HCT116 (cell line): ENCODE data around the gene PTGIR. TPM values are rescaled to one million over a fixed set of nuclear protein-coding genes. Genes with fewer than 3 reads are reported as not detected.

Source experiments
- ATAC-seq: fragments of 200-7000 bp; cut with Tn5 transposase; 2 replicates; pipeline ENCODE4 v1.9.1; 2020; ENCODE audit warnings: mild to moderate bottlenecking, moderate library complexity
- BruUV-seq: library from RNA; stranded (reverse); fragments of 400-500 nt; replicated peaks from 2 replicates; lab custom pipeline; 2021; lab: Mats Ljungman, UMichigan
- CTCF ChIA-PET: fragments of 300-600 bp; sonication (Branson Sonifier 250); formaldehyde crosslinking; loops from one replicate; lab custom pipeline; 2021; ENCODE audit warnings: antibody characterized with exemption; lab: Charles Lee
- POLR2A ChIA-PET: fragments of 300-600, 350-600 bp; sonication (Branson Sonifier 250); formaldehyde crosslinking; loops from one replicate; lab custom pipeline; 2021; ENCODE audit warnings: antibody characterized with exemption; lab: Charles Lee
- RAD21 ChIA-PET, 2 experiments: fragments of 300-600 bp; sonication (Branson Sonifier 250); formaldehyde crosslinking; loops; one replicate each; lab custom pipeline; 2023; ENCODE audit warnings: low total read pairs in 2 of 2; ENCODE audit not compliant: uncharacterized antibody in 2 of 2, unreplicated experiment in 2 of 2, low non-redundant PET in 1 of 2; lab: Charles Lee
- DNase-seq: peaks from one replicate; pipeline ENCODE4 v3.0.0-alpha.2; 2010; ENCODE audit warnings: low read depth, low spot score
- H2AFZ ChIP-seq: fragments of 200-600 bp; shearing (Covaris generic), sonication (generic); 2 replicates; pipeline ENCODE4 v1.6.1; 2017; ENCODE audit warnings: low read depth, mixed run types, mixed read lengths, antibody characterized with exemption, low read length; ENCODE audit not compliant: poor library complexity, severe bottlenecking
- H3K27ac ChIP-seq: 2 replicates; pipeline ENCODE4 v1.5.1; 2012; ENCODE audit warnings: low read depth, low read length
- H3K27me3 ChIP-seq: fragments of 200-600 bp; sonication (generic); 2 replicates; pipeline ENCODE4 v1.6.1; 2016; ENCODE audit warnings: mixed run types, low read length, mixed read lengths; ENCODE audit not compliant: insufficient read depth
- H3K36me3 ChIP-seq, 2 experiments: fragments of 200-500 bp in 1 of 2; fragments of 200-600 bp in 1 of 2; sonication (Bioruptor generic) in 1 of 2; sonication (generic) in 1 of 2; 2 replicates each; pipeline versions ENCODE4 v1.5.1 to v1.6.1; 2014 to 2016; ENCODE audit warnings: low read length in 2 of 2, inconsistent platforms in 1 of 2, mixed read lengths in 1 of 2, mixed run types in 1 of 2; ENCODE audit not compliant: insufficient read depth in 2 of 2, control insufficient read depth in 1 of 2
- H3K4me1 ChIP-seq, 2 experiments: fragments of 200-600 bp in 1 of 2; sonication (generic) in 1 of 2; 2 replicates each; pipeline versions ENCODE4 v1.5.1 to v1.6.1; 2012 to 2017; ENCODE audit warnings: low read length in 2 of 2, inconsistent platforms in 1 of 2, mild to moderate bottlenecking in 1 of 2, mixed read lengths in 1 of 2, mixed run types in 1 of 2, moderate library complexity in 1 of 2; ENCODE audit not compliant: insufficient read depth in 2 of 2, control insufficient read depth in 1 of 2
- H3K4me2 ChIP-seq: fragments of 200-600 bp; sonication (generic); 2 replicates; pipeline ENCODE4 v1.6.1; 2017; ENCODE audit warnings: mixed run types, low read length, mixed read lengths
- H3K4me3 ChIP-seq, 2 experiments: fragments of 200-600 bp in 1 of 2; sonication (generic) in 1 of 2; replicated peaks in 1 of 2; 2 replicates each; pipeline ENCODE4 v1.5.1; 2011 to 2016; ENCODE audit warnings: low read length in 2 of 2, control low read depth in 1 of 2, low read depth in 1 of 2, mild to moderate bottlenecking in 1 of 2, mixed read lengths in 1 of 2, mixed run types in 1 of 2
- H3K79me2 ChIP-seq: fragments of 200-600 bp; sonication (generic); 2 replicates; pipeline ENCODE4 v1.6.1; 2017; ENCODE audit warnings: mild to moderate bottlenecking, mixed run types, low read length, moderate library complexity, mixed read lengths; ENCODE audit not compliant: insufficient read depth
- H3K9ac ChIP-seq: fragments of 200-600 bp; sonication (generic); 2 replicates; pipeline ENCODE4 v1.6.1; 2016; ENCODE audit warnings: low read length, mixed read lengths
- H3K9me2 ChIP-seq: fragments of 200-600 bp; sonication (generic), shearing (Covaris generic); 2 replicates; pipeline ENCODE4 v1.6.1; 2017; ENCODE audit warnings: mixed run types, mild to moderate bottlenecking, moderate library complexity; ENCODE audit not compliant: insufficient read depth
- H3K9me3 ChIP-seq, 2 experiments: fragments of 200-500 bp in 1 of 2; fragments of 200-600 bp in 1 of 2; sonication (Bioruptor generic) in 1 of 2; sonication (generic) in 1 of 2; 2 replicates each; pipeline ENCODE4 v1.6.1; 2014 to 2017; ENCODE audit warnings: low read length in 2 of 2, mixed read lengths in 2 of 2, inconsistent platforms in 1 of 2, low read depth in 1 of 2, mild to moderate bottlenecking in 1 of 2, mixed run types in 1 of 2, moderate library complexity in 1 of 2; ENCODE audit not compliant: control insufficient read depth in 1 of 2, insufficient read depth in 1 of 2
- H4K20me1 ChIP-seq: fragments of 200-600 bp; sonication (generic), shearing (Covaris generic); 2 replicates; pipeline ENCODE4 v1.6.1; 2017; ENCODE audit warnings: mixed run types, mild to moderate bottlenecking, moderate library complexity; ENCODE audit not compliant: insufficient read depth
- CBX3 ChIP-seq: IDR thresholded peaks from 2 replicates; pipeline ENCODE4 v1.6.1; 2012; ENCODE audit warnings: low read depth
- EGR1 ChIP-seq: IDR thresholded peaks from 2 replicates; pipeline ENCODE4 v1.6.1; 2012; ENCODE audit warnings: low read depth
- ELF1 ChIP-seq: IDR thresholded peaks from 2 replicates; pipeline ENCODE4 v1.6.1; 2012; ENCODE audit warnings: low read depth, borderline replicate concordance
- EZH2 ChIP-seq: fragments of 200-600 bp; sonication (generic); IDR thresholded peaks from 2 replicates; pipeline ENCODE4 v1.6.1; 2017; ENCODE audit warnings: antibody characterized with exemption, mixed run types
- EZH2phosphoT487 ChIP-seq: fragments of 200-600 bp; IDR thresholded peaks from 2 replicates; pipeline ENCODE4 v1.6.1; 2018; ENCODE audit warnings: antibody characterized with exemption, borderline replicate concordance
- FOSL1 ChIP-seq: IDR thresholded peaks from 2 replicates; pipeline ENCODE4 v1.6.1; 2012; ENCODE audit warnings: low read depth
- JUND ChIP-seq: IDR thresholded peaks from 2 replicates; pipeline ENCODE4 v1.6.1; 2012
- POLR2AphosphoS5 ChIP-seq: IDR thresholded peaks from 2 replicates; pipeline ENCODE4 v1.6.1; 2011; ENCODE audit warnings: mild to moderate bottlenecking, low read depth, low read length, moderate library complexity
- RAD21 ChIP-seq: IDR thresholded peaks from 2 replicates; pipeline ENCODE4 v1.6.1; 2012; ENCODE audit warnings: low read depth, mild to moderate bottlenecking
- SIN3A ChIP-seq: IDR thresholded peaks from 2 replicates; pipeline ENCODE4 v1.6.1; 2012; ENCODE audit warnings: low read depth
- SP1 ChIP-seq: IDR thresholded peaks from 2 replicates; pipeline ENCODE4 v1.6.1; 2012; ENCODE audit warnings: low read depth
- TCF7L2 ChIP-seq: IDR thresholded peaks from 2 replicates; pipeline ENCODE4 v1.7.0; 2011; ENCODE audit warnings: borderline replicate concordance, inconsistent platforms; ENCODE audit not compliant: insufficient read depth, insufficient read length; ENCODE audit errors: extremely low read depth
- YY1 ChIP-seq: IDR thresholded peaks from 2 replicates; pipeline ENCODE4 v1.6.1; 2011; ENCODE audit warnings: low read length, low read depth, moderate library complexity, mild to moderate bottlenecking; ENCODE audit not compliant: insufficient replicate concordance; ENCODE audit errors: extremely low read depth
- ZFX ChIP-seq: fragments of 450-650 bp; IDR thresholded peaks from 2 replicates; pipeline ENCODE4 v1.6.1; 2017
- intact Hi-C: fragments of 100-400 bp; cut with micrococcal nuclease; formaldehyde crosslinking; loops from 2 replicates; pipeline ENCODE4 v1.10.0; 2022
- total RNA-seq: library from RNA; stranded (reverse); gene quantifications from one replicate; pipeline ENCODE4 v1.2.1, GENCODE V29; 2021; ENCODE audit not compliant: unreplicated experiment
- TF ChIP-seq, protein P1 (sequence below), 3 experiments: fragments of 200-600 bp in 1 of 3; sonication (generic) in 1 of 3; IDR thresholded peaks in 2 of 3; conservative IDR thresholded peaks in 1 of 3; 2 replicates each; pipeline ENCODE4 v1.5.1; 2012 to 2017; ENCODE audit warnings: low read depth in 2 of 3, low read length in 2 of 3, antibody characterized with exemption in 1 of 3, borderline replicate concordance in 1 of 3, control low read depth in 1 of 3, mild to moderate bottlenecking in 1 of 3, mixed read lengths in 1 of 3, mixed run types in 1 of 3, moderate library complexity in 1 of 3; ENCODE audit not compliant: insufficient read depth in 1 of 3
- TF ChIP-seq, protein P2 (sequence below): IDR thresholded peaks from 2 replicates; pipeline ENCODE4 v1.6.1; 2011; ENCODE audit warnings: mild to moderate bottlenecking, low read length, moderate library complexity; ENCODE audit not compliant: insufficient replicate concordance; ENCODE audit errors: extremely low read depth
- TF ChIP-seq, protein P3 (sequence below): IDR thresholded peaks from 2 replicates; pipeline ENCODE4 v1.6.1; 2012
- TF ChIP-seq, protein P4 (sequence below): IDR thresholded peaks from 2 replicates; pipeline ENCODE4 v1.6.1; 2012; ENCODE audit warnings: low read depth
- TF ChIP-seq, protein P5 (sequence below): IDR thresholded peaks from 2 replicates; pipeline ENCODE4 v1.6.1; 2012

Gene PTGIR
- total RNA-seq, 1 experiment from 2014 or later = not detected

DNA sequence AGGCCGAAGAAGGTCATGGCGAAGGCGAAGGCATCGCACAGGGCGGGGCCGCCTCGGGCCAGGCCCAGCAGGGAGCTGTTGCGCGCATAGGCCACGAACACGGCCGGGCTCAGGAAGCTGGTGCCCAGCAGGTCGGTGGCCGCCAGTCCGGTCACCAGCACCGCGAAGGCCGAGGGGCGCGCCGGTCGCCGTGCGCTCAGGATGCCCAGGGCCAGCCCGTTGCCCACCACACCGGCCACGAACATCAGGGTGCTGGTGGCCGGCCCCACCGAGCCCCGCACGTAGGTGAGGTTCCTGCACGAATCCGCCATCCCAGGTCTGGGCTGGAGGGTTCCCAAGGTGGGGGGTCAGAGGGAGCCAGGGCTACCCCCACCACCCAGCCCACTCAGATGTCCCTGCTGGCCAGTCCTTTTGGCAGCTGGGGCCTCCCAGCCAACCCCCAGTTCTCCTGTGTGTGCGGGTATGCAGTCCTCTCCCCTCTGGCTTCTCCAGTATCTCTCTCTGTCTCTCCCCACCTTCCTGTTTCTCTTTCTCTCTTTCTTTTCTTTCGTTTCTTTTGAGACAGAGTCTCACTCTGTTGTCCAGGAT lies 880 bp downstream of the PTGIR start:
- Histone ChIP-seq H3K79me2 (no peaks in the 10 kb centered on the region), H3K9ac (no peak overlapping the region), H3K4me1 (peaks cover 0 to 17% of the 10 kb centered on the region in 2 experiments; a peak in 3 of 4 replicates), H3K9me2 (no peaks in the 10 kb centered on the region), H3K4me3 (no peak overlapping the region), H3K9me3 (no peaks in the 10 kb centered on the region), H2AFZ (no peak overlapping the region), H3K27ac (no peak overlapping the region), H3K4me2 (no peak overlapping the region), H3K36me3 (no peaks in the 10 kb centered on the region), H4K20me1 (no peaks in the 10 kb centered on the region), H3K27me3 (no peaks in the 10 kb centered on the region)
- no peak for DNase-seq
- no peak for ATAC-seq
- TF ChIP-seq, protein P1, sequence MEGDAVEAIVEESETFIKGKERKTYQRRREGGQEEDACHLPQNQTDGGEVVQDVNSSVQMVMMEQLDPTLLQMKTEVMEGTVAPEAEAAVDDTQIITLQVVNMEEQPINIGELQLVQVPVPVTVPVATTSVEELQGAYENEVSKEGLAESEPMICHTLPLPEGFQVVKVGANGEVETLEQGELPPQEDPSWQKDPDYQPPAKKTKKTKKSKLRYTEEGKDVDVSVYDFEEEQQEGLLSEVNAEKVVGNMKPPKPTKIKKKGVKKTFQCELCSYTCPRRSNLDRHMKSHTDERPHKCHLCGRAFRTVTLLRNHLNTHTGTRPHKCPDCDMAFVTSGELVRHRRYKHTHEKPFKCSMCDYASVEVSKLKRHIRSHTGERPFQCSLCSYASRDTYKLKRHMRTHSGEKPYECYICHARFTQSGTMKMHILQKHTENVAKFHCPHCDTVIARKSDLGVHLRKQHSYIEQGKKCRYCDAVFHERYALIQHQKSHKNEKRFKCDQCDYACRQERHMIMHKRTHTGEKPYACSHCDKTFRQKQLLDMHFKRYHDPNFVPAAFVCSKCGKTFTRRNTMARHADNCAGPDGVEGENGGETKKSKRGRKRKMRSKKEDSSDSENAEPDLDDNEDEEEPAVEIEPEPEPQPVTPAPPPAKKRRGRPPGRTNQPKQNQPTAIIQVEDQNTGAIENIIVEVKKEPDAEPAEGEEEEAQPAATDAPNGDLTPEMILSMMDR (IDR thresholded peaks at IDR 0.05 in 2 of 3, conservative IDR thresholded peaks at IDR 0.05 in 1 of 3; ENCODE audit: borderline replicate concordance in 1 of 3, insufficient read depth in 1 of 3, low read depth in 2 of 3, low read length in 2 of 3) = no peak
- TF ChIP-seq, protein P2, sequence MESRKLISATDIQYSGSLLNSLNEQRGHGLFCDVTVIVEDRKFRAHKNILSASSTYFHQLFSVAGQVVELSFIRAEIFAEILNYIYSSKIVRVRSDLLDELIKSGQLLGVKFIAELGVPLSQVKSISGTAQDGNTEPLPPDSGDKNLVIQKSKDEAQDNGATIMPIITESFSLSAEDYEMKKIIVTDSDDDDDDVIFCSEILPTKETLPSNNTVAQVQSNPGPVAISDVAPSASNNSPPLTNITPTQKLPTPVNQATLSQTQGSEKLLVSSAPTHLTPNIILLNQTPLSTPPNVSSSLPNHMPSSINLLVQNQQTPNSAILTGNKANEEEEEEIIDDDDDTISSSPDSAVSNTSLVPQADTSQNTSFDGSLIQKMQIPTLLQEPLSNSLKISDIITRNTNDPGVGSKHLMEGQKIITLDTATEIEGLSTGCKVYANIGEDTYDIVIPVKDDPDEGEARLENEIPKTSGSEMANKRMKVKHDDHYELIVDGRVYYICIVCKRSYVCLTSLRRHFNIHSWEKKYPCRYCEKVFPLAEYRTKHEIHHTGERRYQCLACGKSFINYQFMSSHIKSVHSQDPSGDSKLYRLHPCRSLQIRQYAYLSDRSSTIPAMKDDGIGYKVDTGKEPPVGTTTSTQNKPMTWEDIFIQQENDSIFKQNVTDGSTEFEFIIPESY = no peak
- TF ChIP-seq FOSL1 = no peak
- TF ChIP-seq EZH2phosphoT487 = no peak
- TF ChIP-seq, protein P3, sequence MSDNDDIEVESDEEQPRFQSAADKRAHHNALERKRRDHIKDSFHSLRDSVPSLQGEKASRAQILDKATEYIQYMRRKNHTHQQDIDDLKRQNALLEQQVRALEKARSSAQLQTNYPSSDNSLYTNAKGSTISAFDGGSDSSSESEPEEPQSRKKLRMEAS = no peak
- no peak for TF ChIP-seq EGR1
- TF ChIP-seq TCF7L2 = no peak
- no peak for TF ChIP-seq SIN3A
- TF ChIP-seq, protein P4, sequence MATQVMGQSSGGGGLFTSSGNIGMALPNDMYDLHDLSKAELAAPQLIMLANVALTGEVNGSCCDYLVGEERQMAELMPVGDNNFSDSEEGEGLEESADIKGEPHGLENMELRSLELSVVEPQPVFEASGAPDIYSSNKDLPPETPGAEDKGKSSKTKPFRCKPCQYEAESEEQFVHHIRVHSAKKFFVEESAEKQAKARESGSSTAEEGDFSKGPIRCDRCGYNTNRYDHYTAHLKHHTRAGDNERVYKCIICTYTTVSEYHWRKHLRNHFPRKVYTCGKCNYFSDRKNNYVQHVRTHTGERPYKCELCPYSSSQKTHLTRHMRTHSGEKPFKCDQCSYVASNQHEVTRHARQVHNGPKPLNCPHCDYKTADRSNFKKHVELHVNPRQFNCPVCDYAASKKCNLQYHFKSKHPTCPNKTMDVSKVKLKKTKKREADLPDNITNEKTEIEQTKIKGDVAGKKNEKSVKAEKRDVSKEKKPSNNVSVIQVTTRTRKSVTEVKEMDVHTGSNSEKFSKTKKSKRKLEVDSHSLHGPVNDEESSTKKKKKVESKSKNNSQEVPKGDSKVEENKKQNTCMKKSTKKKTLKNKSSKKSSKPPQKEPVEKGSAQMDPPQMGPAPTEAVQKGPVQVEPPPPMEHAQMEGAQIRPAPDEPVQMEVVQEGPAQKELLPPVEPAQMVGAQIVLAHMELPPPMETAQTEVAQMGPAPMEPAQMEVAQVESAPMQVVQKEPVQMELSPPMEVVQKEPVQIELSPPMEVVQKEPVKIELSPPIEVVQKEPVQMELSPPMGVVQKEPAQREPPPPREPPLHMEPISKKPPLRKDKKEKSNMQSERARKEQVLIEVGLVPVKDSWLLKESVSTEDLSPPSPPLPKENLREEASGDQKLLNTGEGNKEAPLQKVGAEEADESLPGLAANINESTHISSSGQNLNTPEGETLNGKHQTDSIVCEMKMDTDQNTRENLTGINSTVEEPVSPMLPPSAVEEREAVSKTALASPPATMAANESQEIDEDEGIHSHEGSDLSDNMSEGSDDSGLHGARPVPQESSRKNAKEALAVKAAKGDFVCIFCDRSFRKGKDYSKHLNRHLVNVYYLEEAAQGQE = no peak
- TF ChIP-seq JUND = no peak
- no peak for TF ChIP-seq ELF1
- TF ChIP-seq SP1 = no peak
- TF ChIP-seq CBX3 = no peak
- no peak for TF ChIP-seq RAD21
- TF ChIP-seq ZFX = no peak
- no peak for TF ChIP-seq YY1
- no peak for TF ChIP-seq EZH2
- no peak for TF ChIP-seq POLR2AphosphoS5
- TF ChIP-seq, protein P5, sequence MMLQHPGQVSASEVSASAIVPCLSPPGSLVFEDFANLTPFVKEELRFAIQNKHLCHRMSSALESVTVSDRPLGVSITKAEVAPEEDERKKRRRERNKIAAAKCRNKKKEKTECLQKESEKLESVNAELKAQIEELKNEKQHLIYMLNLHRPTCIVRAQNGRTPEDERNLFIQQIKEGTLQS = no peak
- POLR2A ChIA-PET = no interaction called here
- intact Hi-C loops = no loop called here
- CTCF ChIA-PET = interaction anchor here (1.0 to 3.1 kb wide), 2 partner anchors 10 to 38 kb away, joined by 3 to 11 read pairs; no protein-coding TSS in a partner anchor
- RAD21 ChIA-PET = no interaction called here
- no TSS peak for BruUV-seq
